HUDEP-2 (cell line): ENCODE data around the gene RDM1.

Source experiments
- DNase-seq, 76 experiments: peaks; one replicate each; lab custom pipeline; 2025; ENCODE audit not compliant: unreplicated experiment in 76 of 76; lab: John Stamatoyannopoulos, UW

The RDM1 gene

DNA sequence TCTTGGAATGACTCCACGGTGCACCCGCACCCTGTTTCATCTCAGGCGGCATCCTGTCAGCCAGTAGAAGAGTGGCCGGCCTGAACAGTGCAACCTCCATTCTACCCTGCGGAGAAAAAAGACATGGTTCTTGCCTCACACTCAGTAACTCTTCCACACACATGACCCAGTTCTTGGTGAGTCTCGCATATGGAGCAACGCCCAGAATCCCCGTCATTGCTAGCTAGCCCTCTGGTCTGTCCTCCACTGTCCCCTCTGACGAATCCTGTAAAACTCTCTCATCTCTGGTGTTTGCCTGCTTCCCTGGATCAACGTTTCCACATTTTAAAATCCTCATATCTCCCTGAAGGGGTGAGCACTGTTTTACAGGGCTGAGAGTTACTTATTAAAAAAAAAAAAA is 4.2 kb upstream of the RDM1 start:
- DNase-seq, result no peak

DNA sequence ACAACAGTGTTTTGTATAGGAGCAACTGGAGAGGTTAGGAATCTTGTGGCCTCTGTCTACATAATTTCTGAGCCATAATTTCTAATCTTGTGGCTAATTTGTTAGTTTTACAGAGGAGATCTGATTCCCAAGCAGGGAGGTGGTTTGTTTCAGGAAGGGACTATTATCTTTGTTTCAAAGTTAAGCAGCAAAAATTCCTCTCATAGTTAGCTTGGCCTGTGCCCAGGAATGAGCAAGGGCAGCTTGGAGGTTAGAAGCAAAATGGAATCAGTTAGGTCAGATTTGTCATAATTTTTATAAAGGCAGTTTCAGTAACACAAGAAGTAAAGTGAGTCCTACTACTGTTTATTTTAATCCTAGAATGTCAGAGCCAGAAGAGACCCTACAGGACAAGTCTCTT is 2.0 kb upstream of the RDM1 start:
- no peak for DNase-seq

DNA sequence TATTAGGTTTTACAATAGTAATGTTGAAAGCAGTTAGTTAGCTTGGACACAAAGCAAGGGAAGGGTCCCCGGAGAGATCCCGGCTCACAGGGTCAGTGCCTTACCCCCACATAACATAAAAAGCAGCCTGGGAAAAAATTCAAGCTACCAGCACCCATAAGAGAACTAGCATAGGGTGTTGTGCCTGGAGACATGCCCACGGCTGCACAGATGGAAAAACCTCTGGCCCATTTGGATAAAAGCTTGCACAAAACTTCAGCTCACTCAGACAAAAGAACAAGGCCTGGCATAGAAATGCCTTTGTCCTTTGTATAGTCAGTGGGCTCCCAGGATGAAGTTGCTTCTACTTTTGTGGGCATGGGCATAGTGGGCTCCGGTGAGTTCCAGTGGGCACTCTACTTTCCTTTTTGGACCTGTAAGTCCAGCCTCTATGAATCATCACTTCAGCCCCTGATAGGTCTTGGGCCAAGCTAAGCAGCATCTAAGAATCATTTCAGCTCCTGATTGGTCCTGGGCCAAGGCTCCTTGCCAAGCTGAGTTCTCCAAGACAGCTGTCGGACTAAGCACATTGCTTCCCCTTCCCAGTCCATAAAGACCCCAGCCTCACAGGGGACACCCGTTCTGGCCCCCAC is 1.3 kb upstream of the RDM1 start:
- no peak for DNase-seq

DNA sequence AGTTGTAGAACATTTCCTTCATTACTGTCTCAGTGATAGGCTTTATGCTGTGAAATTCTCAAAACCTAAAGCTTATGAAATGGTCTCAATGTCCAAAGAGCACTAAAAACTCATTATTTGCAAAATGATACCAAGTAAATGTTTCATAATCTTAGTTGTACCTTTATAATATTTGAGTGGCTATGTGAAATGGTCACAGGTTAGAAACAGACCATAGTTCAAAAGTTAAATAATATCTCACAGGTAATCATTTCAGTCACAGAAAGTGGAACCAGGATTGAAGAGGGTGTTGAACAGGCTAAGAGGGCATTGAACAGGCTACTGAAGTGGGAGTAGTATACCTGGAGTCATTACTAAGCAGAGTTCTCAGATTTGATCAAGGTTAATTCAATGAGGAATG is 2.9 kb downstream of the RDM1 start:
- no peak for DNase-seq

DNA sequence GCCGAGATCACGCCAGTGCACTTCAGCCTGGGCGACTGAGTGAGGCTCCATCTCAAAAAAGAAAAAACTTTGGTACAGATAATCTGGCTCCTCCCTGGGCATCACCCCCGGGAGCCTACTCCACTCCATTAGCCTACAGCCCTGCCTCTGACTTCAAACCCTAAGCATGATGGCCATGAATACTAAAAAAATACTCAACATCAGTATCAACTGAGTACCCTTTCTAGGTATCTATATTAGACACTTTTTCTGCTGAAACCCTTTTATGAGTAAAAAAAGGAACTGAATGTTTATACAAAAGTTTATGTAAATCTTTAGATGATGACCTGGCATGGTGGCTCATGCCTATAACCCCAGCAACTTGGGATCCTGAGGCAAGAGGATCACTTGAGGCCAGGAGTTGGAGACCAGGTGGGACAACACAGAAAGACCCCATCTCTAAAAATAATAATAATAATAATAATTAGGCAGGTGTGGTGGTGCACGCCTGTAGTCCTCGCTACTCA is 6.9 kb downstream of the RDM1 start:
- DNase-seq, result no peak

DNA sequence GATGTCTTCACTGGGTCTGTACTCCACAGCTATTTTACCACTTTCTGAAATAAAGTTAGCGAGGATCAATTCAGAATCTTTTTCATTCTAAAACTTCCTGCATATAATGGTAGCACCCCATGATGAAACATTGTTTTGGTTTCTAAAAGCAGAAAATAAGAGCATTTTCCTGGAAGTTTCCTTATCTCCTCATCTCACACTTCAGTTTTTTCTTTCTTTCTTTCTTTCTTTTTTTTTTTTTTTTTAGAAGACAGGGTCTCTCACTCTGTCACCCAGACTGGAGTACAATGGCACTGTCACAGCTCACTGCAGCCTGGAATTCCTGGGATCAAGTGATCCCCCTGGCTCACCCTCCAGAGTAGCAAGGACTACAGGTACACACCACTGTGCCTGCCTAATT is 10.3 kb downstream of the RDM1 start:
- DNase-seq, result no peak

DNA sequence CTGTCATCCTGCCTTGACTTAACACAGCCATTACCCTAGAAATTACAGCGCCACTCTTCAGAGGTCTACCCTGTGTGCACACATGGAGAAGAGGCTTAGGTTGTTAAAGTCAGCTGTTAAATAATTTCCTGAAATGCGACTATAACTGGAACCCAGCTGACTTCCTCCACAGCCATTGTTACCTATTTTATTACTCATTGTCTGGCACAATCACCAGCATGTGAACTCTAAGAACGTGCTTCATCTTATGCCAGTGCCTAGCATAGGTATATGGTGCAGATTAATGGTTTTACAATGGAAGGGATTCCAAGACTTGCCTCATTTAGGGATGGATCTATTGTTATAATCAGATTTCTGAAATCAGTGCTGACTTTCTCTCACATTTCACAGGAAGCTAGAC is 11.9 kb downstream of the RDM1 start:
- no peak for DNase-seq

DNA sequence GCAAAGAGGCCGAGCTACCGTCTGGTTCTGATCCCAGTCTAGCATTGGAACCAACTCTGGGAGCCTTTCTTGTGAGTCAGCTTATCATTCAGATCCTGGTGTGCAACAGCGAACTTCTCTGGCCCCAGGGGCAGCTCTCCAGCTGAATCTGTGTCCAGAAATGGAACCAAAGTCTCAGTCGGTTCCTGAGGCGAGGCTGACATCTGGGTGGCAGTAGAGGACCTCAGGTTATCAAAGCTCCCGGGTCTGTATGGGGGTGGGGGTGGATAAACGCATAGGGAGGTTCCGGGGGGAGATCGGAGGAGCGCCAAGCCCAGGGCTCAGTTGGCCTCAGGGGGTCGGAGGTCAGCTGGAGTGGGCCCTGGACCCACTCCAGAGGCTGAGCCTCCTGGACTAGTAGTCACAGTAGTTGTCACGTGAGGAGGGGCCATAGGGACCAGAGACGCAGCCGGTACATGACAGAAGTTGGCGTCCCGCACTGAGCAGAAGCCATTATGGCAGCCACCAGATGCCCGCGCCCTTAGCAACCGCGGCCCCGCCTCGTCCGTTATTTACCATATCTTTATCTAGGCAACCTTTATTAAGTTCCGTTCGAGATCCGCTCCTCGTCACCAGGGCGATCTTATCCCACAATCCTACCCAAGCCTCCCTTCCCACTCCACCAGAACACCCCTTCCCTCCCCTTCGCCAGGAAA is 12.9 kb downstream of the RDM1 start:
- no peak for DNase-seq

DNA sequence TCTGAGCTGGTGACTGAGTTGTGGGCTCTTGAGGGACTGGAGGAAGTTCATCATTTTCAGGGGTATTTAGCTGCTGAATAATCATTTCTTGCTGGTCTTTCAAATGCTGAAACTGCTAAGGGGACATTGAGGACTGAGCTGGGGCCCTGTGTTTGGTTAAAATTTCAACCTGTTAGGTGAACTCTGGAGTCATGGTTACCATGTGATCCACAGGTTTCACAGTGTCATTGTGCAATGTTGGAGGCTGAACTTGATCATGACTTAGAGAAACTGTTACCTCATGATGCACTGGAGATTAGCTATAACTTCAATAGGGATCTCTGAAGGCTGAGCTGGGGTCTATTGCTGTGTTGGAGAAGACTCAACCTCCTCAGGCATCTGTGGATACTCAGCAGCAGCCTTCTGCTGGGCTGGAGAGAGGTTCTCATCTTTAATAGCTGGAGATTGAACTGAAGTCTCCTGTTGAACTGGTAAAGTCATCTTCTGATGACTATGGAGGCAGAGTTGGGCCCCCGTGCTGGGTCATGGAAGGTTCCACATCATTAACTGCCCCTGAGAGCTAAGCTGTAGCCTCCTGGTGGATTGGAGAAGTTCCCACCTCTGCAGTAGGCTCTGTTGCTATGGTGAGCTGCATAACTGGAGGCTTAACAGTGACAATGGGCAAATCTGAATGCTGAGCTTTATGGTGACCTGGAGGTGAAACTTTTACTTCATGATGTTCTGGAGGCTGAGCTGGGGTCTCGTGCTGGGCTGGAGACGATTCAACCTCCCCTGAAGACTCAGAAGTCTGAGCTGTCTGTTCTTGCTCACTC is 15.2 kb downstream of the RDM1 start:
- DNase-seq, result no peak

DNA sequence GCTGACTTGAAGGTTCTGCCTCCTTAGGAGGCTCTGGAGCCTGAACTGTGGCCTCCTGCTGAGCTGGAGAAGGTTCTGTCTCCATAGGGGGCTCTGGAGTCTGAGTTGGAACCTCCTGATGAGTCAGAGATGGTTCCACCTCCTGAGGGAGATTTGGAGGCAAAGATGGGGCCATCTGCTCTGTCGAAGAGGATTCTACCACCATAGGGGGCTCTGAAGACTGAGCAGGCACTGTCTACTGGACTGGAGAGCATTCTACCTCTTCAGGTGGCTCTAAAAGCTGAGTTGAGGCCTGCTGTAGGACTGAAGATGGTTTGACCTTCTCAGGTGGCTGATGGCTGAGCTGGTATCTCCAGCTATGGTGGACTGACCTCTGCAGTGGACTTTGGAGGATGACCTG is 16.2 kb downstream of the RDM1 start:
- no peak for DNase-seq

DNA sequence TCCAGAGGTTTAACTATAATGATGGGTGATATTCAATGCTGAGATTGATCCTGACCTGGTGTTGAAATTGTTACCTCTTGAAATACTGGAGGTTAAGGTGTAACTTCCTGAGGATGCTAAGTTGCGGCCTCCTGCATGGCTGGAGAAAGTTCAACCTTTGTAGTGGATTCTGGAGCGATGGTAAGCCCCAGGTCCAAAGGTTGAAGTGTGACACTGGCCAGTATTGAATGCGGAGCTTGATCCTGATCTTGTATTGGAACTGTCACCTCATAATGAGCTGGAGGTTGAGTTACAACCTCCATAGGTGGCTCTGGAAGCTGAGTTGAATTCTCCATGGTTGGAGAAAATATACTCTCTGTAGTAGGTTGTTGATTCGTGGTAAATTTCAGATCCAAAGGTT is 17.0 kb downstream of the RDM1 start:
- DNase-seq, result no peak

DNA sequence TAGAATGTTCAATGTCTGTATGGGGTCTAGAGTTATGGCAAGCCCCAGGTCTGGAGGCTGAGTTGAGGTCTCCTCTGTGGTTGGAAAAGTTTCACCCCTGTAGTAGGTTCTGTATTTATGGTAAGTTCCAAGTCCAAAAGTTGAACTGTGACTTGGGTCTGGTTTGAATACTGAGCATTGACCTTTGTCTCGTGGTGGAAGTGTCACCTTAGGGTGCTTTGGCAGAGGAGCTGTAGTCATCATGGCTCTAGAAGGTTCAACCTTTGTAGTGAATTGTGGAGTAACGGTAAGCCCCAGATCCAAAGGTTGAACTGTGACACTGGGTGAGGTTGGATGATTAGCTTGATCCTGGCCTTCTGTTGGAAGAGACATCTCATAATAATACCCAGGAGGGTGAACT is 17.6 kb downstream of the RDM1 start:
- no peak for DNase-seq

DNA sequence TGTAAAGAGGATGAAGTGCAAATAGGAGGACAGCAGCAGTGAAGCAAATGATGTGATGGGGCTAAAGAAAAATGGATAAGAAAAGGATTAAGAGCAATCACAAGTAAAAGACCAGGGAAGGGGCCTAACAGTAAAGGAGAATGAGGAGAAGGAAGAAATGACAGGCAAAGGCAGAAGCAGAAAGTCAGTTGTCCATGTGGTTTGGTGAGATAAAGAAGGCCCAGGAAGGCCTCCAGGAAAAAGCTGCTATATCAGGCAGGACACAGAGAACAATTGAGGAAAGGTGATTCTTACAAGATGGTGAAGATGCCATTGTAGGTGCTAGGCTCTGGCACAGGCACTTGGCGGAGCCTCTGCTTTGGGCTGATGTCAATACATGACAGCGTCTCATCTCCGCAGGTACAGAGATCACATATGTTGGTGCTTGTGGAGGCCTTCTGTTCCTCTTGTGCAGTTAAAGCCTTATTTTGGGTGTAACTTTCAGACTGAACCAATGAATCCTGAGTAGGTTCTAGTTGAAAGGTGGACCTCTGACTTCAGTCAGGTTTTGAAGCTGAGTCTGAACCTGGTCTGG is 18.1 kb downstream of the RDM1 start:
- DNase-seq, result no peak

DNA sequence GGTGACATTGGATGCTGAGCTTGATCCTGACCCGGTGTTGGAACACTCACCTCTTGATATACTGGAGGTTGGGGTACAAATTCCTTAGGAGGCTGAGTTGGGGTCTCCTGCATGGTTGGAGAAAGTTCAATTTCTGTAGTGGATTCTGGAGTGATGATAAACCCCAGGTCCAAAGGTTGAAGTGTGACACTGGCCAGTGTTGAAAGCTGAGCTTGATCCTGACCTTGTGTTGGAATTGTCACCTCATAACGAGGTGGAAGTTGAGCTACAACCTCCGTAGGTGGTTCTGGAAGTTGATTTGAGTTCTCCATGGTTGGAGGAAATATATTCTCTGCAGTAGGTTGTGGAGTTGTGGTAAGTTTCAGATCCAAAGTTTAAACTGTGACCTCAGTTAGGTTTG is 21.2 kb downstream of the RDM1 start:
- DNase-seq, result no peak

DNA sequence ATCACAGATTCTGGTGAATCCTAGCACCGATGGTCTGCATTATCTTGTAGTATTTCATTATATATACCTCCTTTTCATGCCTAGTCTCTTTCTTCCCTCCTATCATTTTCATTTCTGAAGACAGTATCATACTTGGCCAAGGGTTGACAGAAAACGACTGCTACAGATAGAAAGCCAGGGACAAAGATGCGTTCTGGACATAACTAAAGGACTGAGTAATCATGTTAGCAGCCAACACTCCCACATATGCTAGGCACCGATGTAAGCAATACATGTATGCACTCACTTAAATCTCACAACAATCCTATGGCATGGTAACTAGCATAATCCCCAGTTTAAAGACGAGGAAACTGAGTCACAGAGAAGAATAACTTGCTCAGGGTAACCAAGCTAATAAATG is 22.9 kb downstream of the RDM1 start:
- DNase-seq, result no peak

DNA sequence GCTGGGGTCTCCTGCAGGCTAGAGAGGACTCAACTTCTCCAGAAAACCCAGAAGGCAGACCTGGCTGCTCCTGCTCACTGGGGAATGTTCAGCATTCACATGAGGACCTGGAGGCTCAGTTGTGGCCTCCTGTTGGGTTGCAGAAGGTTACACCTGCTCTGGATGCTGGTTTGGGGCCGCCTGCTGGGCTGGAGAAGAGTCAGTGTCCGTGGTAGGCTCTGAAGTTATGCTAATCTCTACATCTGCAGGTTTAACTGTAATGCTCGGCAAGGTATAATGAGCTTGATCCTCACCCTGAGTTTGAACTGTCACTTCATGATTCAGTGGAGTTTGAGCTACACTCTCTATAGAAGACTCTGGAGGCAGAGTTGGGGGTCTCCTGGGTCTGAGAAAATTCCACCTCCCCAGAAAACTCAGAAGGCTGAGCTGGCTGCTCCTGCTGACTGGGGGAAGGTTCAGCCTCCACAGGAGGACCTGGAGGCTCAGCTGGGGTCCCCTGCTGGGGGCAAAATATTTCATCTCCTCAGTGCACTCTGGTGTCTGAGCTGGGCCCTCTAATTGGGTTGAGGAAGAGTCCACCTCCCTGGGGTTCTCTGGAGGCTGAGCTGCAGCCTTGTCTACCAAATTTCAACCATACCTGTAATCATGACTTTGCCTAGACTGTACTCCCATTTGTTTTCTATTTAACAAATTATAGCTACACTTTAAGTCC is 23.5 kb downstream of the RDM1 start:
- no peak for DNase-seq

DNA sequence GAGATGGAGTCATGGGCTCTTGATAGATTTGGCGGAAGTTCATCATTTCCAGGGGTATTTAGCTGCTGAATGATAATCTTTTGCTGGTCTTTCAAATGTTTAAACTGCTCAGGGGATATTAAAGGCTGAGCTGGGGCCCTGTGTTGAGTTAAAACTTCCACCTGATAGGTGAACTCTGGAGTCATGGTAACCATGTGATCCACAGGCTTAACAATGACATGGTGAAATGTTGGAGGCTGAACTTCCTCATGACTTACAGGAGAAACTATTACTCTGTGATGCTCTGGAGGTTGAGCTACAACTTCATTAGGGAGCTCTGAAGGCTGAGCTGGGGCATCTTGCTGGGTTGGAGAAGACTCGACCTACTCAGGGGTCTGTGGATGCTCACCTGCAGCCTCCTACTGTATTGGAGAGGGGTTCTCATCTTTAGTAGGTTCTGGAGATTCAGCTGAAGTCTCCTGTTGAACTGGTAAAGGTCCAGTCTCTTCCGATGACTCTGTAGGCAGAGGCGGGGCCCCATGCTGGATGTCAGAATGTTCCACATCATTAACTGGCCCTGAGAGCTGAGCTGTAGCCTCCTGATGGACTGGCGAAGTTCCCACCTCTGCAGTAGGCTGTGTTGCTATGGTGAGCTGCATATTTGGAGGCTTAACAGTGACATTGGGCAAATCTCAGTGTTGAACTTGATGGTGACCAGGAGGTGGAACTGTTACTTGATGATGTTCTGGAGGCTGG is 24.2 kb downstream of the RDM1 start:
- no peak for DNase-seq

DNA sequence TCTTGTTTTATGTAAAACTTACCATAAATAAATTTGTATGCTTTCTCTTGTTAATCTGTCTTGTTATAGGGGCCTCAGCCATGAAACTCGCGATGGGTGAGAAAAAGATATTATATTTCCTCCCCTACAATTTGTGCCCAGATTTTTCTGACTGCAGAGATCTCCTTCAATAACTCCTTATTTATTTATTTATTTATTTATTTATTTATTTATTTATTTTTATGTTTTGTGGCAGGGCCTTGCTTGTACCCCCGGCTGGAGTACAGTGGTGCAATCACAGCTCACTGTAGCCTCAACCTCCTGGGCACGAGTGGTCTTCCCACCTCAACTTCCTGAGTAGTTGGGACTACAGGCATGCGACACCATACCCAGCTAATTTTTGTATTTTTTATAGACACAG is 27.1 kb downstream of the RDM1 start:
- no peak for DNase-seq

DNA sequence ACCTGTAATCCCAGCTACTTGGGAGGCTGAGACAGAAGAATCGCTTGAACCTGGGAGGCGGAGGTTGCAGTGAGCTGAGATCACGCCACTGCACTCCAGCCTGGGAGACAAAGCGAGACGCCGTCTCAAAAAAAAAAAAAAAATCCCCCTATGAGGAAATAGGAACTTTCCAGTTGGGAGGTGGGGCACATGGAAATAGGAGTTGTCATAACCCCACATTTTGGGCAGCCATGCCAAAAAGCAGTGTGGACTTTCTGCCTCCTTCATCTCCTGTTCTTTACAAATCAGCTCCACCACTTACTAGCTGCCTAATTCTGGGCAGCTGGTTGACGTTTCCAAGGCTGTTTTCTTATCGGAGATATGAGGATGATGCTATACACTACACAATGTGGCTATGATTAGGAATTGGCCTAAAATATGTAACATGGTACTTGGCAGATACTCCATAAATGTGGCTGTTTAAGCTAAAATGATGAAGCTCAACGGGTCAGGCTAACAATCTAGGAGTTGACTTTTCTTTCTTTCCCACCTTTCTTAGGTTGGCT is 28.9 kb downstream of the RDM1 start:
- no peak for DNase-seq
